H1 (cell line): ENCODE measurements around the gene ITPR1. TPM values are rescaled to one million over a fixed set of nuclear protein-coding genes. Genes with fewer than 3 reads are reported as not detected.

Experiments used
- CTCF ChIA-PET: fragments of 300-600 bp; sonication (Branson Sonifier 250); formaldehyde crosslinking; loops from one replicate; lab custom pipeline; 2021; ENCODE audit not compliant: partially characterized antibody; lab: Charles Lee
- POLR2A ChIA-PET: fragments of 300-600 bp; sonication (Branson Sonifier 250); formaldehyde crosslinking; loops from one replicate; lab custom pipeline; 2021; ENCODE audit warnings: inconsistent platforms; ENCODE audit not compliant: partially characterized antibody; lab: Charles Lee
- DNase-seq, 2 experiments: peaks; one replicate each; pipeline versions ENCODE4 v3.0.0 to v3.0.0-alpha.2; 2010 to 2022; ENCODE audit warnings: low spot score in 2 of 2, low read depth in 1 of 2, mixed read lengths in 1 of 2
- FAIRE-seq: peaks from 2 replicates; lab custom pipeline; 2011; peaks lifted over from hg19 to GRCh38; lab: Jason Lieb, UNC
- H2AFZ ChIP-seq: 2 replicates; pipeline ENCODE4 v1.8.1; 2012; ENCODE audit warnings: low read length, inconsistent platforms
- H2AK5ac ChIP-seq: 2 replicates; pipeline ENCODE4 v1.6.1; 2013; ENCODE audit warnings: low read depth, low read length
- H2BK120ac ChIP-seq: replicated peaks from 2 replicates; pipeline ENCODE3; 2013; ENCODE audit warnings: low read depth, low read length, inconsistent platforms
- H2BK12ac ChIP-seq: 2 replicates; pipeline ENCODE4 v1.6.1; 2013; ENCODE audit warnings: low read depth, low read length
- H2BK15ac ChIP-seq: 2 replicates; pipeline ENCODE4 v1.6.1; 2013; ENCODE audit warnings: low read length
- H2BK20ac ChIP-seq: 2 replicates; pipeline ENCODE4 v1.6.1; 2013; ENCODE audit warnings: low read length
- H2BK5ac ChIP-seq: 2 replicates; pipeline ENCODE4 v1.6.1; 2013; ENCODE audit warnings: low read depth, low read length
- H3K14ac ChIP-seq: 2 replicates; pipeline ENCODE4 v1.6.1; 2013; ENCODE audit warnings: inconsistent platforms; ENCODE audit not compliant: insufficient read length
- H3K18ac ChIP-seq: 2 replicates; pipeline ENCODE4 v1.6.1; 2013; ENCODE audit warnings: low read length; ENCODE audit errors: extremely low read depth
- H3K23ac ChIP-seq: 2 replicates; pipeline ENCODE4 v1.6.1; 2013; ENCODE audit warnings: inconsistent platforms; ENCODE audit not compliant: insufficient read length
- H3K23me2 ChIP-seq: 2 replicates; pipeline ENCODE4 v1.6.1; 2013; ENCODE audit warnings: low read depth, low read length
- H3K27ac ChIP-seq: 2 replicates; pipeline ENCODE4 v1.6.1; 2011; ENCODE audit warnings: low read depth, low read length, inconsistent platforms
- H3K27me3 ChIP-seq, 4 experiments: replicated peaks in 1 of 4; 1 replicate in 1 of 4; 2 replicates in 3 of 4; pipeline versions ENCODE4 v1.6.1 to v1.8.1; 2011 to 2013; ENCODE audit warnings: low read length in 3 of 4, mild to moderate bottlenecking in 3 of 4, inconsistent platforms in 2 of 4, mixed read lengths in 2 of 4, moderate library complexity in 1 of 4; ENCODE audit not compliant: control insufficient read depth in 3 of 4, insufficient read depth in 3 of 4; ENCODE audit errors: extremely low read depth in 1 of 4
- H3K36me3 ChIP-seq, 4 experiments: 2 replicates each; pipeline versions ENCODE4 v1.6.1 to v1.8.1; 2011 to 2013; ENCODE audit warnings: mild to moderate bottlenecking in 4 of 4, low read length in 3 of 4, moderate library complexity in 2 of 4, control low read depth in 1 of 4, inconsistent platforms in 1 of 4; ENCODE audit not compliant: insufficient read depth in 4 of 4, control insufficient read depth in 2 of 4
- H3K4ac ChIP-seq: replicated peaks from 2 replicates; pipeline ENCODE3; 2013; ENCODE audit warnings: low read length, low read depth, mixed read lengths, inconsistent platforms; ENCODE audit not compliant: insufficient read length
- H3K4me1 ChIP-seq, 4 experiments: replicated peaks in 1 of 4; 1 replicate in 1 of 4; 2 replicates in 3 of 4; pipeline versions ENCODE4 v1.6.1 to v1.8.1; 2011 to 2013; ENCODE audit warnings: low read length in 3 of 4, inconsistent platforms in 2 of 4, mixed read lengths in 1 of 4; ENCODE audit not compliant: insufficient read depth in 4 of 4, control insufficient read depth in 3 of 4
- H3K4me2 ChIP-seq, 2 experiments: 2 replicates each; pipeline versions ENCODE4 v1.6.1 to v1.8.1; 2011 to 2013; ENCODE audit warnings: low read depth in 2 of 2, low read length in 2 of 2, control low read depth in 1 of 2, inconsistent platforms in 1 of 2, mild to moderate bottlenecking in 1 of 2; ENCODE audit not compliant: insufficient read depth in 1 of 2
- H3K4me3 ChIP-seq, 4 experiments: fragments of 200-600, 300-600 bp in 1 of 4; sonication (generic), shearing (Covaris generic), sonication (Bioruptor Twin) in 1 of 4; 2 replicates each; pipeline versions ENCODE4 v1.5.1 to v1.8.1; 2011 to 2016; ENCODE audit warnings: low read length in 4 of 4, low read depth in 3 of 4, control low read depth in 2 of 4, inconsistent platforms in 2 of 4, mild to moderate bottlenecking in 2 of 4, mixed read lengths in 1 of 4, moderate library complexity in 1 of 4; ENCODE audit not compliant: insufficient read depth in 2 of 4; ENCODE audit errors: extremely low read depth in 1 of 4
- H3K56ac ChIP-seq: replicated peaks from 2 replicates; pipeline ENCODE3; 2013; ENCODE audit warnings: low read depth, mild to moderate bottlenecking, mixed read lengths, low read length, inconsistent platforms; ENCODE audit not compliant: insufficient read length
- H3K79me1 ChIP-seq: 2 replicates; pipeline ENCODE4 v1.6.1; 2013; ENCODE audit warnings: low read depth, low read length, control low read depth
- H3K79me2 ChIP-seq, 2 experiments: 2 replicates each; pipeline versions ENCODE4 v1.6.1 to v1.8.1; 2012 to 2013; ENCODE audit warnings: low read length in 2 of 2, mild to moderate bottlenecking in 2 of 2, inconsistent platforms in 1 of 2; ENCODE audit not compliant: insufficient read depth in 2 of 2, control insufficient read depth in 1 of 2
- H3K9ac ChIP-seq, 4 experiments: replicated peaks in 1 of 4; 1 replicate in 1 of 4; 2 replicates in 3 of 4; pipeline versions ENCODE4 v1.6.1 to v1.8.1; 2011 to 2013; ENCODE audit warnings: low read depth in 3 of 4, low read length in 3 of 4, control low read depth in 2 of 4, mild to moderate bottlenecking in 2 of 4, moderate library complexity in 2 of 4, inconsistent platforms in 1 of 4; ENCODE audit errors: extremely low read depth in 1 of 4
- H3K9me3 ChIP-seq, 2 experiments: 2 replicates each; pipeline versions ENCODE4 v1.6.1 to v1.8.1; 2012 to 2013; ENCODE audit warnings: mild to moderate bottlenecking in 2 of 2, moderate library complexity in 2 of 2, control low read depth in 1 of 2, inconsistent platforms in 1 of 2, low read depth in 1 of 2, low read length in 1 of 2, mixed read lengths in 1 of 2; ENCODE audit not compliant: insufficient read depth in 2 of 2
- H4K20me1 ChIP-seq, 2 experiments: replicated peaks in 1 of 2; 2 replicates each; pipeline versions ENCODE3 to v1.8.1; 2011 to 2013; ENCODE audit warnings: inconsistent platforms in 2 of 2, low read length in 2 of 2, mild to moderate bottlenecking in 1 of 2; ENCODE audit not compliant: insufficient read depth in 2 of 2, control insufficient read depth in 1 of 2
- H4K5ac ChIP-seq: 2 replicates; pipeline ENCODE4 v1.6.1; 2013; ENCODE audit warnings: low read length, low read depth, mixed read lengths, inconsistent platforms; ENCODE audit not compliant: insufficient read length
- H4K8ac ChIP-seq: 2 replicates; pipeline ENCODE4 v1.8.0; 2013; ENCODE audit warnings: mild to moderate bottlenecking, moderate library complexity, low read length, inconsistent platforms; ENCODE audit not compliant: insufficient read depth; ENCODE audit errors: extremely low read depth
- H4K91ac ChIP-seq: replicated peaks from 2 replicates; pipeline ENCODE3; 2013; ENCODE audit warnings: low read length, mixed read lengths, inconsistent platforms; ENCODE audit not compliant: insufficient read length
- CHD1 ChIP-seq: IDR thresholded peaks from 2 replicates; pipeline ENCODE4 v1.6.1; 2012; ENCODE audit warnings: low read depth, low read length, improper control_type of control experiment
- RAD21 ChIP-seq, 2 experiments: IDR thresholded peaks in 1 of 2; conservative IDR thresholded peaks in 1 of 2; 2 replicates each; pipeline ENCODE4 v1.6.1; 2011; ENCODE audit warnings: low read depth in 2 of 2, low read length in 2 of 2, improper control_type of control experiment in 1 of 2, inconsistent platforms in 1 of 2, mild to moderate bottlenecking in 1 of 2, moderate library complexity in 1 of 2
- WGBS, 2 experiments: shearing (Covaris generic) in 1 of 2; methylation state at CpG; one replicate each; pipeline versions ENCODE4 v1.1.6 to v1.1.7; 2013 to 2015; ENCODE audit warnings: low lambda C conversion rate in 2 of 2, mixed read lengths in 2 of 2, inconsistent platforms in 1 of 2, low coverage in 1 of 2, missing lambda C conversion rate in 1 of 2; ENCODE audit not compliant: insufficient replicate concordance in 2 of 2, insufficient coverage in 1 of 2, insufficient read length in 1 of 2; ENCODE audit errors: extremely low coverage in 1 of 2, missing lambda C conversion rate in 1 of 2; 5-methylcytosine and 5-hydroxymethylcytosine counted together
- polyA plus RNA-seq, 7 experiments: library from polyadenylated mRNA; depleted of rRNA in 3 of 7; stranded (reverse) in 5 of 7; unstranded in 2 of 7; fragments of >200 nt in 5 of 7; fragments of 200-250 nt in 2 of 7; gene quantifications; 1 replicate in 5 of 7; 2 replicates in 1 of 7; 4 replicates in 1 of 7; pipeline versions ENCODE4 v1.2.1 to v1.2.3, GENCODE V29; 2011 to 2013; ENCODE audit warnings: missing spikeins in 2 of 7, mixed read lengths in 2 of 7
- total RNA-seq: library from RNA; stranded (reverse); fragmentation: NEBNext Ultra II Directional; extraction: Animal tissue kit (Norgen Biotek cat#: 25700); gene quantifications from 2 replicates; pipeline ENCODE4 v1.2.1, GENCODE V29; 2021

The ITPR1 gene
- total and polyA plus RNA-seq, 2 of the 8 experiments (the other 6 are each of a cell fraction or from before 2014, with no cell fraction given), result 2.5 to 16.3 TPM

DNA sequence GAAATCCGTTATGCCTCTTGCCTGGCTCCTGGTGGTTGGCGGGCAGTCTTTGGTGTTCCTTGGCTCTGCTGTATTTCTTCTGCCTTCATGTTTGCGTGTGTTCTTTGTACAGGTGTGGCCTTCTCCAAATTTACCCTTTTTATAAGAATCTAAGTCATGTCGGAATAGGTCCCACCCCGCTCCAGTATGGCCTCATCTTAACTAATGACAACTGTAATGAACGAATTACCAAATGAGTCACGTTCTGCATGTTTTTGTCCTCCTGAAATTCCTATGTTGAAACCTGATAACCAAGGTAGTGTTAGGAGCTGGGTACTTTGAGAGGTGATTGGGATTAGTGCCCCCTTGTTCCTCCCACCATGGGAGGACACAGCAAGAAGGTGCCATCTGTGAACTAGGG, 71.1 kb downstream of the ITPR1 start:
- ChIA-PET POLR2A (interaction anchor here (1.1 kb wide), 1 partner anchor 97 kb away, joined by 3 read pairs; the partner anchor contains the start of gene SUMF1), CTCF (interaction anchor here (0.7 to 2.3 kb wide), 9 partner anchors 9 to 428 kb away, joined by 3 to 8 read pairs (median 4); no protein-coding TSS in a partner anchor)
- Histone ChIP-seq H3K79me1 (no peaks in the 10 kb centered on the region; the same call in 1 of the 2 replicates), H3K36me3 (no peaks in the 10 kb centered on the region), H3K23ac (no peak overlapping the region), H3K27me3 (no peaks in the 10 kb centered on the region), H3K14ac (no peak overlapping the region), H2AK5ac (no peak overlapping the region), H4K5ac (no peak overlapping the region), H3K56ac (no peak overlapping the region), H3K4ac (no peak overlapping the region), H3K9ac (no peak overlapping the region), H3K18ac (no peak overlapping the region), H2BK12ac (no peak overlapping the region), H3K79me2 (no peaks in the 10 kb centered on the region), H3K9me3 (no peaks in the 10 kb centered on the region), H2BK120ac (no peak overlapping the region), H3K27ac (no peak overlapping the region), H4K8ac (no peak overlapping the region), H2BK15ac (no peak overlapping the region), H3K4me3 (no peak overlapping the region), H3K4me2 (no peak overlapping the region), H3K23me2 (peaks cover 2% of the 10 kb centered on the region; the same call in 1 of the 2 replicates), H2AFZ (no peak overlapping the region), H2BK20ac (no peak overlapping the region), H4K91ac (no peak overlapping the region), H4K20me1 (no peaks in the 10 kb centered on the region), H3K4me1 (peaks cover 0 to 2% (median 0%) of the 10 kb centered on the region in 4 experiments; a peak in 1 of 7 replicates), H2BK5ac (no peak overlapping the region)
- WGBS, 2 experiments, result 91% methylated on average over 7 of the region's 7 CpGs; no CpG with 5 or more reads in 1 of the 2 experiments
- FAIRE-seq (no peak), DNase-seq (no peak)
- peak; percentile 8 to 26; a peak in 2 of 4 replicates for TF ChIP-seq RAD21 (IDR thresholded peaks at IDR 0.05 in 1 of 2, conservative IDR thresholded peaks at IDR 0.05 in 1 of 2; ENCODE audit: low read depth in 2 of 2, low read length in 2 of 2)
- TF ChIP-seq CHD1, result no peak
